ENCODE measurements around the gene HELLS.

Gene HELLS

GRCh38 chr10:94545391-94546048 is at the start of gene HELLS:
Gene HELLS, plus strand, starts transcription at chr10:94545788. Its CDS starts 134 bp downstream, at chr10:94545922.
- H3K27ac ChIP-seq: peak within 1 kb of the TSS; percentile 97
- TF ChIP-seq, protein P1, sequence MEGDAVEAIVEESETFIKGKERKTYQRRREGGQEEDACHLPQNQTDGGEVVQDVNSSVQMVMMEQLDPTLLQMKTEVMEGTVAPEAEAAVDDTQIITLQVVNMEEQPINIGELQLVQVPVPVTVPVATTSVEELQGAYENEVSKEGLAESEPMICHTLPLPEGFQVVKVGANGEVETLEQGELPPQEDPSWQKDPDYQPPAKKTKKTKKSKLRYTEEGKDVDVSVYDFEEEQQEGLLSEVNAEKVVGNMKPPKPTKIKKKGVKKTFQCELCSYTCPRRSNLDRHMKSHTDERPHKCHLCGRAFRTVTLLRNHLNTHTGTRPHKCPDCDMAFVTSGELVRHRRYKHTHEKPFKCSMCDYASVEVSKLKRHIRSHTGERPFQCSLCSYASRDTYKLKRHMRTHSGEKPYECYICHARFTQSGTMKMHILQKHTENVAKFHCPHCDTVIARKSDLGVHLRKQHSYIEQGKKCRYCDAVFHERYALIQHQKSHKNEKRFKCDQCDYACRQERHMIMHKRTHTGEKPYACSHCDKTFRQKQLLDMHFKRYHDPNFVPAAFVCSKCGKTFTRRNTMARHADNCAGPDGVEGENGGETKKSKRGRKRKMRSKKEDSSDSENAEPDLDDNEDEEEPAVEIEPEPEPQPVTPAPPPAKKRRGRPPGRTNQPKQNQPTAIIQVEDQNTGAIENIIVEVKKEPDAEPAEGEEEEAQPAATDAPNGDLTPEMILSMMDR (IDR thresholded peaks at IDR 0.05): no peak
- TF ChIP-seq ZFX (IDR thresholded peaks at IDR 0.05; ENCODE audit: borderline replicate concordance): no peak

- no peak for TF ChIP-seq ZFX (IDR thresholded peaks at IDR 0.05; ENCODE audit: borderline replicate concordance)
- TF ChIP-seq, protein P1 (IDR thresholded peaks at IDR 0.05): no peak
- H3K27ac ChIP-seq: no peak overlapping the region
These were observed 49.6 kb upstream of the HELLS start for GRCh38 chr10:94496010-94496409.

GRCh38 chr10:94496646-94497045 is 48.9 kb upstream of the HELLS start:
- H3K27ac ChIP-seq: no peak overlapping the region
- no peak for TF ChIP-seq ZFX (IDR thresholded peaks at IDR 0.05; ENCODE audit: borderline replicate concordance)
- TF ChIP-seq, protein P1 (IDR thresholded peaks at IDR 0.05): no peak

- no peak overlapping the region for H3K27ac ChIP-seq
- no peak for TF ChIP-seq ZFX (IDR thresholded peaks at IDR 0.05; ENCODE audit: borderline replicate concordance)
- TF ChIP-seq, protein P1 (IDR thresholded peaks at IDR 0.05): peak; percentile 69
These were observed 45.5 kb upstream of the HELLS start for GRCh38 chr10:94500063-94500462.

GRCh38 chr10:94521276-94522250 is 24.0 kb upstream of the HELLS start:
- TF ChIP-seq, protein P1 (IDR thresholded peaks at IDR 0.05): no peak
- TF ChIP-seq ZFX (IDR thresholded peaks at IDR 0.05; ENCODE audit: borderline replicate concordance): no peak
- no peak overlapping the region for H3K27ac ChIP-seq

- no peak overlapping the region for H3K27ac ChIP-seq
- no peak for TF ChIP-seq ZFX (IDR thresholded peaks at IDR 0.05; ENCODE audit: borderline replicate concordance)
- TF ChIP-seq, protein P1 (IDR thresholded peaks at IDR 0.05): no peak
These were observed 21.4 kb upstream of the HELLS start for GRCh38 chr10:94524146-94524545.
